Neural cell (in vitro differentiated cells): ENCODE data around the gene CWC27. TPM values are rescaled to one million over a fixed set of nuclear protein-coding genes. Genes with fewer than 3 reads are reported as not detected.

Experiments
- H2AFZ ChIP-seq: fragments of 200-600, 300-800 bp; sonication (generic), shearing (Covaris generic); 2 replicates; pipeline ENCODE4 v1.6.0; 2014; ENCODE audit warnings: low read depth, mild to moderate bottlenecking, antibody characterized with exemption, low read length, moderate library complexity
- H3F3A ChIP-seq: fragments of 200-600 bp; shearing (Covaris generic); 2 replicates; pipeline ENCODE4 v1.6.1; 2016; ENCODE audit warnings: mild to moderate bottlenecking, moderate library complexity, mixed read lengths, antibody characterized with exemption, low read length; ENCODE audit not compliant: insufficient read depth, poor library complexity, severe bottlenecking
- H3K27ac ChIP-seq: fragments of 200-600, 300-800 bp; sonication (generic), shearing (Covaris generic); 2 replicates; pipeline ENCODE4 v1.5.1; 2014; ENCODE audit warnings: mild to moderate bottlenecking, low read length, moderate library complexity
- H3K27me3 ChIP-seq: fragments of 300-800, 200-600 bp; sonication (generic), shearing (Covaris generic); 2 replicates; pipeline ENCODE4 v1.6.0; 2014; ENCODE audit warnings: mild to moderate bottlenecking, low read depth, low read length, moderate library complexity; ENCODE audit not compliant: insufficient read depth
- H3K36me3 ChIP-seq: fragments of 300-800, 200-600 bp; sonication (generic), shearing (Covaris generic); 2 replicates; pipeline ENCODE4 v1.5.1; 2014; ENCODE audit warnings: mild to moderate bottlenecking, antibody characterized with exemption, low read length, moderate library complexity; ENCODE audit not compliant: insufficient read depth
- H3K4me2 ChIP-seq: fragments of 300-800, 200-600 bp; sonication (generic), shearing (Covaris generic); 2 replicates; pipeline ENCODE4 v1.6.0; 2014; ENCODE audit warnings: mild to moderate bottlenecking, low read length
- H3K4me3 ChIP-seq: fragments of 300-800, 200-600 bp; sonication (generic), shearing (Covaris generic); 2 replicates; pipeline ENCODE4 v1.5.1; 2014; ENCODE audit warnings: mild to moderate bottlenecking, low read length, moderate library complexity
- H3K79me2 ChIP-seq: fragments of 200-600 bp; shearing (Covaris generic); replicated peaks from 2 replicates; pipeline ENCODE4 v1.6.0; 2014; ENCODE audit warnings: mild to moderate bottlenecking, low read length, moderate library complexity; ENCODE audit not compliant: insufficient read depth
- H3K9ac ChIP-seq: fragments of 300-800, 200-600 bp; sonication (generic), shearing (Covaris generic); 2 replicates; pipeline ENCODE4 v1.6.1; 2016; ENCODE audit warnings: mild to moderate bottlenecking, low read length, mixed read lengths
- H3K9me2 ChIP-seq: fragments of 200-600 bp; shearing (Covaris generic); 2 replicates; pipeline ENCODE4 v1.6.1; 2016; ENCODE audit warnings: mild to moderate bottlenecking, low read length, mixed read lengths; ENCODE audit not compliant: insufficient read depth
- H3K9me3 ChIP-seq: fragments of 200-600, 300-800 bp; sonication (generic), shearing (Covaris generic); 2 replicates; pipeline ENCODE4 v1.6.1; 2016; ENCODE audit warnings: mild to moderate bottlenecking, mixed run types, low read length, moderate library complexity, mixed read lengths
- H4K20me1 ChIP-seq: fragments of 200-600 bp; shearing (Covaris generic); 2 replicates; pipeline ENCODE4 v1.6.1; 2016; ENCODE audit warnings: mild to moderate bottlenecking, mixed run types; ENCODE audit not compliant: insufficient read depth
- EP300 ChIP-seq: fragments of 450-650 bp; conservative IDR thresholded peaks from 2 replicates; pipeline ENCODE4 v1.6.1; 2014; ENCODE audit warnings: antibody characterized with exemption, mild to moderate bottlenecking, moderate library complexity; ENCODE audit not compliant: poor library complexity, severe bottlenecking
- EZH2 ChIP-seq: fragments of 200-600, 300-800 bp; shearing (Covaris generic), sonication (generic); IDR thresholded peaks from 2 replicates; pipeline ENCODE4 v1.6.1; 2014; ENCODE audit warnings: antibody characterized with exemption, low read length, borderline replicate concordance, mild to moderate bottlenecking; ENCODE audit not compliant: insufficient read depth, poor library complexity, severe bottlenecking
- MXI1 ChIP-seq: fragments of 450-650 bp; conservative IDR thresholded peaks from 2 replicates; pipeline ENCODE4 v1.6.1; 2014; ENCODE audit warnings: antibody characterized with exemption, mild to moderate bottlenecking; ENCODE audit not compliant: poor library complexity, severe bottlenecking
- POLR2AphosphoS5 ChIP-seq: IDR thresholded peaks from 2 replicates; pipeline ENCODE4 v1.6.1; 2012
- RAD21 ChIP-seq: fragments of 450-650 bp; conservative IDR thresholded peaks from 2 replicates; pipeline ENCODE4 v1.6.1; 2014; ENCODE audit warnings: antibody characterized with exemption, mild to moderate bottlenecking, moderate library complexity
- SMC3 ChIP-seq: fragments of 450-650 bp; conservative IDR thresholded peaks from 2 replicates; pipeline ENCODE4 v1.6.1; 2014; ENCODE audit warnings: antibody characterized with exemption, mild to moderate bottlenecking, moderate library complexity; ENCODE audit not compliant: poor library complexity
- TAF1 ChIP-seq: IDR thresholded peaks from 2 replicates; pipeline ENCODE4 v1.6.1; 2012; ENCODE audit warnings: low read depth
- polyA plus RNA-seq: library from polyadenylated mRNA; depleted of rRNA; stranded (reverse); fragments of >200 nt; gene quantifications from 2 replicates; pipeline ENCODE4 v1.2.3, GENCODE V29; 2014
- TF ChIP-seq, protein P1 (sequence below): IDR thresholded peaks from 2 replicates; pipeline ENCODE4 v1.6.1; 2012; ENCODE audit warnings: borderline replicate concordance
- TF ChIP-seq, protein P2 (sequence below): fragments of 450-650 bp; IDR thresholded peaks from 2 replicates; pipeline ENCODE4 v1.5.1; 2014; ENCODE audit warnings: antibody characterized with exemption, mild to moderate bottlenecking, moderate library complexity; ENCODE audit not compliant: poor library complexity, severe bottlenecking

CWC27 gene
- polyA plus RNA-seq, 1 donor from 2014 or later = 26.2 TPM

DNA sequence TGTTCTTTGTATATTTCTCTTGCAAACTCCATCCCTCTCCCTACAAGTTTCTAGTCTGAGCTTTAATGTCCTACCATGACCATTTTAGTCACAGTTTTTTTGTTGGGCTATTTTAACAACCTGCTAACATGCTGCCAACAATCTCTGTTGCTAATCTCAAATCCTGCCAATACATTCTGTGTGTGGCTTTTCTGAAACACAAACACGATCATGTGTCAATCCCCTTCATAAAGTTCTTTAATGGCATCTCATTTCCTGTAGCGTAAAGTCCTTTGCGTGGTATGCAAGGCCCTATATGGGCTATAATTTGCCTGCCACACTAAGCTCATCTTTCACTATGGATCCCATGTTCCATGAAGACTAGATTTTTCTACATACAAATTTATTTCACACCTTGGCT is 180.6 kb downstream of the CWC27 start:
- no peak overlapping the region for H3K27ac ChIP-seq
- no peaks in the 10 kb centered on the region for H3K79me2 ChIP-seq
- no peak for TF ChIP-seq RAD21
- no peak for TF ChIP-seq MXI1
- TF ChIP-seq, protein P1, sequence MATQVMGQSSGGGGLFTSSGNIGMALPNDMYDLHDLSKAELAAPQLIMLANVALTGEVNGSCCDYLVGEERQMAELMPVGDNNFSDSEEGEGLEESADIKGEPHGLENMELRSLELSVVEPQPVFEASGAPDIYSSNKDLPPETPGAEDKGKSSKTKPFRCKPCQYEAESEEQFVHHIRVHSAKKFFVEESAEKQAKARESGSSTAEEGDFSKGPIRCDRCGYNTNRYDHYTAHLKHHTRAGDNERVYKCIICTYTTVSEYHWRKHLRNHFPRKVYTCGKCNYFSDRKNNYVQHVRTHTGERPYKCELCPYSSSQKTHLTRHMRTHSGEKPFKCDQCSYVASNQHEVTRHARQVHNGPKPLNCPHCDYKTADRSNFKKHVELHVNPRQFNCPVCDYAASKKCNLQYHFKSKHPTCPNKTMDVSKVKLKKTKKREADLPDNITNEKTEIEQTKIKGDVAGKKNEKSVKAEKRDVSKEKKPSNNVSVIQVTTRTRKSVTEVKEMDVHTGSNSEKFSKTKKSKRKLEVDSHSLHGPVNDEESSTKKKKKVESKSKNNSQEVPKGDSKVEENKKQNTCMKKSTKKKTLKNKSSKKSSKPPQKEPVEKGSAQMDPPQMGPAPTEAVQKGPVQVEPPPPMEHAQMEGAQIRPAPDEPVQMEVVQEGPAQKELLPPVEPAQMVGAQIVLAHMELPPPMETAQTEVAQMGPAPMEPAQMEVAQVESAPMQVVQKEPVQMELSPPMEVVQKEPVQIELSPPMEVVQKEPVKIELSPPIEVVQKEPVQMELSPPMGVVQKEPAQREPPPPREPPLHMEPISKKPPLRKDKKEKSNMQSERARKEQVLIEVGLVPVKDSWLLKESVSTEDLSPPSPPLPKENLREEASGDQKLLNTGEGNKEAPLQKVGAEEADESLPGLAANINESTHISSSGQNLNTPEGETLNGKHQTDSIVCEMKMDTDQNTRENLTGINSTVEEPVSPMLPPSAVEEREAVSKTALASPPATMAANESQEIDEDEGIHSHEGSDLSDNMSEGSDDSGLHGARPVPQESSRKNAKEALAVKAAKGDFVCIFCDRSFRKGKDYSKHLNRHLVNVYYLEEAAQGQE = no peak
- no peak for TF ChIP-seq EZH2
- no peak for TF ChIP-seq SMC3
- no peak for TF ChIP-seq TAF1
- TF ChIP-seq, protein P2, sequence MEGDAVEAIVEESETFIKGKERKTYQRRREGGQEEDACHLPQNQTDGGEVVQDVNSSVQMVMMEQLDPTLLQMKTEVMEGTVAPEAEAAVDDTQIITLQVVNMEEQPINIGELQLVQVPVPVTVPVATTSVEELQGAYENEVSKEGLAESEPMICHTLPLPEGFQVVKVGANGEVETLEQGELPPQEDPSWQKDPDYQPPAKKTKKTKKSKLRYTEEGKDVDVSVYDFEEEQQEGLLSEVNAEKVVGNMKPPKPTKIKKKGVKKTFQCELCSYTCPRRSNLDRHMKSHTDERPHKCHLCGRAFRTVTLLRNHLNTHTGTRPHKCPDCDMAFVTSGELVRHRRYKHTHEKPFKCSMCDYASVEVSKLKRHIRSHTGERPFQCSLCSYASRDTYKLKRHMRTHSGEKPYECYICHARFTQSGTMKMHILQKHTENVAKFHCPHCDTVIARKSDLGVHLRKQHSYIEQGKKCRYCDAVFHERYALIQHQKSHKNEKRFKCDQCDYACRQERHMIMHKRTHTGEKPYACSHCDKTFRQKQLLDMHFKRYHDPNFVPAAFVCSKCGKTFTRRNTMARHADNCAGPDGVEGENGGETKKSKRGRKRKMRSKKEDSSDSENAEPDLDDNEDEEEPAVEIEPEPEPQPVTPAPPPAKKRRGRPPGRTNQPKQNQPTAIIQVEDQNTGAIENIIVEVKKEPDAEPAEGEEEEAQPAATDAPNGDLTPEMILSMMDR = no peak
- no peak for TF ChIP-seq EP300

DNA sequence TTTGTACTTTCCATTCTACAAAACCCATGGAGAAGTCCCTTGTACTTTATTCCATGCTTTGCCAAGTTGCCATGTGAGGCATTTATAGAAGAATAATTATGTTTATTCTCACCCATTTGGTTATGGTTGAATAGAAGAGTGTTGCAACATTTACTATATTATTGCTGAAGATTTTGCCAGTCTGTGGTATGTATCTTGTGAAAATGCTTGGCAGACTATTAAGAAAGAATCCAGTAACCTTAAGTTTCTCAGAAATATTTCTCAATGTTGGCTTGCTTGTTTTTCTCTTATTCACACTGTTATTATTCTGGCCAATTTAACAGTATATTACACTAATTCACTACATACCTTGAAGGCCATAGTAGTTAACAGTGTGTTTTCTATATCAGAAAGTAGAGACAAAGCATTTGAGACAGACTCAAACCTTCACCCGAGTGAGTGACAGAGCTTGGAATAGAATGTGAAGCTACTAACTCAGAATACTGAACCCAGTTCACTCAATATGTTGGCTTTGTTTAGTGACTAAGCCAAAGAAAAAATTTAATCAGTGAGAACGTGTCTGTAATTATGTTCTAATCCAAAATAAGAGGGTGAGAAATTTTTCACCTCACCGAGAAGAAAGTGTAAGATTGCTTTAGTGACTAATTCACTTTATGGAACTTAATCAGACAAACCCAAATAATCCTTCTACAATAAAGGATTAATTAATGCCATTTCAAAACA is 184.4 kb downstream of the CWC27 start:
- H3K9ac ChIP-seq = no peak overlapping the region

More for the DNA sequence above, 180.6 kb downstream of the CWC27 start:
- H3K9me3 ChIP-seq = no peaks in the 10 kb centered on the region
- H4K20me1 ChIP-seq = no peaks in the 10 kb centered on the region
- H3K9ac ChIP-seq = no peak overlapping the region
- H3K9me2 ChIP-seq = no peaks in the 10 kb centered on the region
- no peaks in the 10 kb centered on the region for H3K27me3 ChIP-seq
- no peak overlapping the region for H2AFZ ChIP-seq
- no peaks in the 10 kb centered on the region for H3K36me3 ChIP-seq
- H3K4me2 ChIP-seq = no peak overlapping the region
- H3F3A ChIP-seq = no peaks in the 10 kb centered on the region
- H3K4me3 ChIP-seq = no peak overlapping the region

More for the DNA sequence above, 184.4 kb downstream of the CWC27 start:
- no peak for TF ChIP-seq RAD21
- no peak for TF ChIP-seq SMC3
- TF ChIP-seq, protein P1 = no peak
- no peak for TF ChIP-seq MXI1
- TF ChIP-seq POLR2AphosphoS5 = no peak
- TF ChIP-seq EP300 = no peak
- TF ChIP-seq EZH2 = no peak
- TF ChIP-seq, protein P2 = no peak
- Histone ChIP-seq H3K27me3 (no peaks in the 10 kb centered on the region), H3K9me3 (no peaks in the 10 kb centered on the region), H4K20me1 (no peaks in the 10 kb centered on the region), H3K4me2 (no peak overlapping the region), H3K4me3 (no peak overlapping the region), H3K9me2 (no peaks in the 10 kb centered on the region), H3K27ac (no peak overlapping the region), H3F3A (no peaks in the 10 kb centered on the region), H3K36me3 (no peaks in the 10 kb centered on the region), H3K79me2 (no peaks in the 10 kb centered on the region), H2AFZ (no peak overlapping the region)
